HG02798 (cell line): ENCODE data around the gene IKZF5.
A peak's percentile ranks its signal among the peaks of the same experiment; 100 is the strongest.

ENCODE experiments used
- ATAC-seq: cut with Tn5 transposase; IDR thresholded peaks from one replicate; pipeline ENCODE4 v1.9.1; 2021; ENCODE audit warnings: mild to moderate bottlenecking; ENCODE audit not compliant: unreplicated experiment, poor library complexity

IKZF5 gene

GRCh38 chr10:123008355-123009104 lies at the start of gene IKZF5, which contains the start of gene ACADSB:
Gene IKZF5 (minus strand): TSS chr10:123008795. CDS start chr10:122998625, 10,170 bp downstream.
Gene ACADSB (plus strand): TSS chr10:123009006. CDS start chr10:123009030, 24 bp downstream.
- peak; percentile 89 for ATAC-seq

DNA sequence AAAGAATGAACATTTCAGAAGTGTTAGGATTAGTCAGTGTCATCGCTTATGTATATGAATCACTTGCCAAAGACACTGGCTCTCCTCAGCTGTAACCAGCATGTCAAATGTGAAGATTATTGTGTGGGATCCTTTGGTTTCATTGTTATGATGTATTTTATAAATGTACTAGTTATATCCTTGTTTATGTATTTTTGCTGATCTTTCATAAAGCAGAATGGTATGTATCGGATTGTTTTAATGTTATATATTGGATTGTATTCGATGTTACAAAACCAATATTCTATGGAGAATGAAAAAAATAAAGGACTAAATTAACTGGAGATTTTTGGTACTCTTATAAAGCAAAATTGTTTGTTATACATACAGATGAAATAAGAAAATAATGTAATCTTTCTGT lies 49.4 kb upstream of the IKZF5 start:
- ATAC-seq, result no peak

DNA sequence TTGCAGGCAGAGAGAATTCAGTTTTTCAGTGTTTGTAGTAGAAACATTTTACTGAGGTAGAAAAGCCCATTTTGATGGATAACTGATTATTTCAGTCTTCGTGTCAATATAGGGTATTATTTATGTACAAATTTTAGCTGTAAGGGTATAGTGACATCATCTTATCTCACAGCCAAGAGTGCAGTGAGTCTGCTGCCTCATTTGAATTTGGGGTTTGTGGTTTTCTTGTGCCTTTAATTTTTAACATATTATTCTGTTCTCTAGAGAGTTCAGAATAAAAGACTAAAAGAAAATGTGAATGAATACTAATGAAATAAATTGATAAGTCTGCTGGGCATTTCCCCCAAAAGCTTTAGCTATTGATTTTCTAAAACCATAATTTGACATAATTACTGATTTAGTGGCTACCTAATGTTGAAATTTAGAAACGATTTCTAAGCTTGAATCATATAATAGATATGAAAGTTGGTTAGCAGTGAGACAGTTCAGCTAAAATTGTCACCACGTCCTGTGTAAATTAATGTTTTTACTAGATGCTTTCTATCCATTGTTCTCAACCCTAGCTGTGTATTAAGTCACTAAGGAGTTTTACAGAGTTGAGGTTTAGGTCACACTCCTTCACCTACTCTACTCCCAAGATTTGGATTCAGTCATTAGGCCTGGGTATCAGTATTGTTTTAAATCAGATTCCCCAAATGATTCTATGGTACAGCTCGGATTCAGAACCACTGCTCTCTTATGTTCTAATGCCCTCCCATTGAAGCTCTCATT lies 37.6 kb upstream of the IKZF5 start:
- ATAC-seq, result no peak

DNA sequence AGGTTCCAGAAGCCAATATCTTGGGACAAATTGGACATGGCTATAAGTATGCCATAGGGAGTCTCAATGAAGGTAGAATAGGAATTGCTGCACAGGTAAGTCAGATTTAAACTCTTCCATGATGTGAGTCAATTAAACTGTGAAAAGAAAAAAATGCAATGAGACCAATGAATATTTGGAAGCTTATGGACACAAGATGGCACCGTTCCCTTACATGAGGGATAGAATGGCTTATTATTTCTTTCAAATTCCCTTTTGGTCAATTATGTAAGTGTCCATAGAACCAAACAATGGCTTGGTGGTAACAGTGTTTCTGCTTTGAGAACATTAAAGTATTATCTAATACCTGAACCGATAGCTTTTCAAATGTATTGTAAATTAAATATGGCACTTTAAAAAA lies 35.8 kb upstream of the IKZF5 start:
- ATAC-seq, result no peak

DNA sequence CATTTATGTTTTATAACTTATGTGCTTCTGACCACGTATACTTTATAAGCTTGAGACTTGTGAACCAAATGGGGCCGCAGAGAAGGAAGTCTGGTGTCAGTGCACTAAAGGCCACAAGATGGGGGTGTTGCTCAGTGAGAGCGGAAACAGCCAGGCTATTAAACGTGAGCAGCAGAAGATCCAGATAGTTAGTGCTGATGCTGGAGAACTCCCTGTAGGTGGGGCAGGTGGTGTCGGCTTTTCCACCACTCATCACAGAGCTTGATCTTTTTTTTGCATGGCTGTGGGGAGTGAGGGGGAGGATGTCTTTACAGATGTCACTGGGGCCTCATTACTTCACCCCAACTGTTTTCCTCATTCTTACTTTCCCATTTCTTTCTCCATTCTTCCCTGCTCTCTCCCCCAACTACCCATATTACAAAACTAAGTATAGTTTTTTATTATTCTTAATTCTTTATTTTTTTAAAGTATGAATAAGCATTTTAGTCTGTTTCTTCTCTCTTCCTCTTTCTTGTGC lies 34.9 kb upstream of the IKZF5 start:
- ATAC-seq, result peak; percentile 72

GRCh38 chr10:123042708-123043408 lies 34.3 kb upstream of the IKZF5 start:
- no peak for ATAC-seq

- no peak for ATAC-seq
Measured at GRCh38 chr10:123039632-123039930, 31.0 kb upstream of the IKZF5 start.

DNA sequence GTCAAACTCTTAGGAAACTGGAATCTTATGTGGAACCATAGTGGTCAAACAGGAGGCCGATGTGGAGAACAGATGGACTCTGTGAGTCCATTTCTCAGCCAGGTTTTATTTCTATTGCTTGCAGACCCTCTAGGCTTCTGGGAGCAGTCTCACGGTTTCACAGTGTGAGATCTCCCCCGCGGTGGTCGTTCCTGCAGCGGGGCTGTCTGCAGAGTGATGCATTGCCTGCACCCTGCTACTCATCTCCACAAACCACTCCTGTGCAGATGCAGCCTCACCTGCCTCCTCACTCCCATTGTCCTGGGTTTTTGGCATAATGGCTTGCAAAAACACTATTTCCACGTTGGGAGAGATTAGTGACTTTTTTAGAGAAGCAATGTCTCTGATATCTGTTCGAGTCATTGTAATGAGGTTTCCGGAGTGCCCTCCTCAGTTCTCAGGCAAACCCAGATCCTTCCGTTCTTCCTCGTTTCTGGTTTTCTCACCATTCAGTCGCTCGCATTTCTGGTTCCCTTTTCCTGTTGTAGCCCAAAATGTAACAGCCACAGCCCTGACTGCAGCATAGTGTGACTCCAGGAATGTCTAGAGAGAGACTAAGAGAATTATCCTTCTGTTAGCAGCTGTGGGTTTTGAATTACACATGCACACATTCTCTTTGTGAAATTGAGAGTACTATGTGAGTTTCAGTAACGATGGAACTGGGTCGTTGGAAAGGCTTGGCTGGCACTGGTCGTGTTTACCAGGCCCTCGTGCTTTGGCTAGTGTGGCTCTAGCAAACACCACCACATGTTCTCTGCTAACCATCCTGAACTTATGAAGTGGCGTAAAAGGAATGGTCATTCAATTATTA lies 30.4 kb upstream of the IKZF5 start:
- ATAC-seq, result no peak

DNA sequence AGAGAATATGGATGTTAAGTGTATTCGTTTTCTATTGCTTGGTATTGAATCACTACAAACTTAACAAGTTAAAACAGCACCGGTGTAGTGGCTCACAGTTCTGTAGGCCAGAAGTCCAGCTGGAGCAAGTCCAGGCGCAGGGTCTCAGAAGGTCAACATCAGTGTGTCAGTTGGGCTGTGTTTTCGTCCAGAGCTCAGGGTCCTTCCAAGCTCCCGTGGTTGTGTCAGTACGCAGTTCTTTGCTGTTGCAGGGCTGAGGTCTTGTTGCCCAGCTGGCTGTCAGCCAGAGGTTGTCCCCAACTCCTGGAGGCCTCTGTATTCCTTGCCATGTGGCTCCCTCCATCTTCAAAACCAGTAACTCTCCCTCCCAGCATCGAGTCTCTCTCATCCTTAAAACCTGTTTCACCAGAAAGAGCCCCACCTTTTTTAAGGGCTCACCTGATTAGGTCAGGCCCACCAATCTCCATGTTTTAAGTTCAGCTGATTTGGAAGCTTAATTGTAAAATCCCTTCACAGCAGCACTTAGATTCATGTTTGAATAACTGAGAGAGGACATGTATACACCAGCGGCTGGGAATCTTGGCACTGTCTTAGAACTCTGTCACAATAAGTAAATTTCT lies 27.0 kb upstream of the IKZF5 start:
- ATAC-seq, result no peak

- ATAC-seq, result no peak
Measured at GRCh38 chr10:123034332-123034731, 25.7 kb upstream of the IKZF5 start.

DNA sequence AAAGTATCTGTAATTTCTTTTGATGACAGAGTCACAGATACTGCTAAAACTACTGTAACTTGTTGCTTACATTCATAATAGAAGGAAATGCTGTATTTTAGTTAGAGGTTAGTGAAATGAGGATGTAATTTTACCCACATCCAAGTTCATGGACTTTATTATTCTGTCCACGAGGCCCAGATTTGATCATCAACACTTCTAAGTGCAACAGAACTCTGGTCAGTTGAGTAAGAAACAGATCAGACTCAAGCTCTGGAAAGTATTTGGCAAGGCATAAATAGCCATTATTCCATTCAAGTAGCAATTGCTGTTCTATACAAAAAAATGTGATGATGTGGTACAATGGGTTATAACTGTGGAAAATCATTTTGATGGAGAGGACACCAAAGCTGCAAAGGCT lies 22.5 kb upstream of the IKZF5 start:
- ATAC-seq, result no peak

DNA sequence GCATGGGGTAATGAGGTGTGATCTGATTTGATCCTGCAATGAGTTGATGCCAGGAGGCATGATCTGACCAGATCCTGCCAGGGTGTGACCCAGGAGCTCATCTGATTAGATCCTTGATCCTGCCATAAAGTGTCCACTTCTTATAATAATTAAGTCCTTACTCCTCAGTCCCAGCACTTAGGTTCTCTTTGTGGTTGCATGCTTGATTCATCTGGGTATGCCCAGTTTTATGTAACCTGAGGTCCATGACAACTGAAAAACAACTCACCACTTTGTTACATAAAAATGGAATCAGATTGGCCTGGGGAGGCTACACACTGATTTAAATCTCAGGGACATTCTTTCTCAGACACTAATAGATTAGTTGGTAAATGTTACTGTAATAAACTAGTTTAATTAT lies 19.3 kb upstream of the IKZF5 start:
- ATAC-seq, result no peak

GRCh38 chr10:123026302-123026701 lies 17.7 kb upstream of the IKZF5 start:
- no peak for ATAC-seq

DNA sequence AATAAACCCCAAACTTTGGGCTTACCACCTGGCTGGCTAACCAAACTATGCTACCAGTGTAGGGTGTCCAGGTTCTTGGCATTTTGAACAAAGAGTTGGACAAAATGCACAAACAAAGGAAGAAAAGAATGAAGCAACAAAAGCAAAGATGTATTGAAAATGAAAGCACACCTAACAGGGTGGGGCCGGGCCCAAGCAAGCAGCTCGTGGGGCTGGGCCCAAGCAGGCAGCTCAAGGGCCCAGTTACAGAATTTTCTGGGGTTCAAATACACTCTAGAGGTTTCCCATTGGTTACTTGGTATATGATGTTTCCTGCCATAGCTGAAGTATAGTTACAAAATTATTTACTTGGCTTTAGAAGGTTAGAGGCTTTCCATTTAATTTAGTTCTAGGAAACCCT lies 15.9 kb upstream of the IKZF5 start:
- ATAC-seq, result no peak

- ATAC-seq, result no peak
Measured at GRCh38 chr10:123021517-123021916, 12.9 kb upstream of the IKZF5 start.

DNA sequence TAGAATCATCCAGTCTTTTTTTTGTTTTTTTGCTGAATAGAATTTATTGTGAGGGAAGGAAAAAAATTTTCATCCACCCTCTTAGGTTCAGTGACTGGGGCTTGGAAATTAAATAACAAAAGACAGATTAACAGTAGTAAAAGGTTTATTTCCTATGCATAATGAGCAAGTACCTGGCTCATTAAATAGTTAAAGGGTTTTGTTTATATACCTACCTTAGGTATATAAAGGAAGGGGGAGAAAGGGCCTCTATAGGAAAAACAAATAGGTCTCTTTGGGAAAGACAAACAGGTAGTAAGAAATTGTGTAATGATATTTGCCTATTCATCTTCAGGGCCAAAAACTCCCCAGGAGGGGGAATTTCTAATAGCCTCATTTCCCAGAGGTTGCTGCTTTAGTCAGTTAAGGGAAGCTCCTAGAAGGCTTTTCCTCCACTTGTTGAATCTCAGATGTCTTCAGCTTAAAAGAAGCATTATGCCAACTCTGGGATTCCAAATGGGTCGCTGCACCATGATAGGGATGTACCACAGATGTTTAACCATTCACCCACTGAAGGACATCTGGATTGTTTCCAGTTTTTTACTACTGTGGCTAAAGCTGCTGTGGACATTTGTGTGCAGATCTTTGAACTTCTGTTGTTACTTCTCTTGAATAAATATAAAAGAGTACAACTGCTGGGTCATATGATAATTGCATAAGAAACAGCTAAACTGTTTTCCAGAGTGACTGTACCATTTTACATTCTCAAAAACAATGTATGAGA lies 11.5 kb upstream of the IKZF5 start:
- no peak for ATAC-seq

- no peak for ATAC-seq
Measured at GRCh38 chr10:123019264-123019663, 10.7 kb upstream of the IKZF5 start.

- no peak for ATAC-seq
Measured at GRCh38 chr10:123018531-123018930, 9.9 kb upstream of the IKZF5 start.
